LNCaP clone FGC (cell line): Measurements from ENCODE around the gene BMPER.
A peak's percentile ranks its signal among the peaks of the same experiment; 100 is the strongest.

Experiments
- DNase-seq: peaks from one replicate; pipeline ENCODE4 v3.0.0-alpha.2; 2011; ENCODE audit warnings: low read depth
- H3K4me3 ChIP-seq: 2 replicates; pipeline ENCODE4 v1.5.1; 2011; ENCODE audit warnings: mild to moderate bottlenecking, low read depth, low read length, control low read depth
- TF ChIP-seq, protein P1 (sequence below): IDR thresholded peaks from 2 replicates; pipeline ENCODE4 v1.5.1; 2012; ENCODE audit warnings: mild to moderate bottlenecking; ENCODE audit not compliant: control insufficient read depth, insufficient read depth; ENCODE audit errors: extremely low read depth

Gene BMPER

DNA sequence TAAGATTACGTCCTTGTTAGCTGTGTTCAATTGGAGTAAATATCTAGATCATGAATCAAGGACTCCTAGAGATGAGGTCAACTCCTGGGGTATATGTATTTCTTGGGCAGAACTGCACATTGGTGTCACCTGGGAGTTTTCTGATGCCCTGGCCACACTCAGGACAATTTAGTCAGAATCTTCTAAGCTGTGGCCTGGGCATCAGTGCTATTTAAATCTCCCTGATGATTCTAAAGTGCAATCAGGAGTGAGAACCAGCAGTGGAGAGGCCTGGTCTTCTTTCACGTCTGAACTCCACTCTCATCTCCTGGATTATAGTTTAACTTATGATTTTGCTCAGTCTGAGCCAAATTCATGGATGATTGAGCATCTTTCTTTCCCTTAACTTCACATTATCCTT is 218.0 kb downstream of the BMPER start:
- TF ChIP-seq, protein P1, sequence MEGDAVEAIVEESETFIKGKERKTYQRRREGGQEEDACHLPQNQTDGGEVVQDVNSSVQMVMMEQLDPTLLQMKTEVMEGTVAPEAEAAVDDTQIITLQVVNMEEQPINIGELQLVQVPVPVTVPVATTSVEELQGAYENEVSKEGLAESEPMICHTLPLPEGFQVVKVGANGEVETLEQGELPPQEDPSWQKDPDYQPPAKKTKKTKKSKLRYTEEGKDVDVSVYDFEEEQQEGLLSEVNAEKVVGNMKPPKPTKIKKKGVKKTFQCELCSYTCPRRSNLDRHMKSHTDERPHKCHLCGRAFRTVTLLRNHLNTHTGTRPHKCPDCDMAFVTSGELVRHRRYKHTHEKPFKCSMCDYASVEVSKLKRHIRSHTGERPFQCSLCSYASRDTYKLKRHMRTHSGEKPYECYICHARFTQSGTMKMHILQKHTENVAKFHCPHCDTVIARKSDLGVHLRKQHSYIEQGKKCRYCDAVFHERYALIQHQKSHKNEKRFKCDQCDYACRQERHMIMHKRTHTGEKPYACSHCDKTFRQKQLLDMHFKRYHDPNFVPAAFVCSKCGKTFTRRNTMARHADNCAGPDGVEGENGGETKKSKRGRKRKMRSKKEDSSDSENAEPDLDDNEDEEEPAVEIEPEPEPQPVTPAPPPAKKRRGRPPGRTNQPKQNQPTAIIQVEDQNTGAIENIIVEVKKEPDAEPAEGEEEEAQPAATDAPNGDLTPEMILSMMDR: no peak
- DNase-seq: no peak

DNA sequence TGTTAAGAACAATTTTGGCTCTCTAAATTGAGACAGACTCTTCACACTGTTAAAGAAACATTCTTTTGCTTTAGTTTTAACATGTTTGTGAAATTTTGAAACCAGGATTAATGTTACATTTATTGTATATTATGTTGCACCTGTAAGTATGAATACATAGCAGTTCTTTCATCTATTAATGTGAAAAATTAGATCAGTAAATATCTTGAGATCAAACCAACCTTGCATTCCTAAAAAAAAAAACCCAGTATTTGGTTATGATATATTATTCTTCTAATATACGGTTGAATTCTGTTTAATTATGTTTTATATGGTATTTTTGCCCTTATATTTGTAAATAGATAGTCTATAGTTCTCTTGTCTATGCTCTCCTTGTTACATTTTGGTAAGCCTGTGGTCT is 219.4 kb downstream of the BMPER start:
- no peak for DNase-seq
- H3K4me3 ChIP-seq: no peak overlapping the region
- TF ChIP-seq, protein P1: no peak

More for the DNA sequence above, 218.0 kb downstream of the BMPER start:
- no peak overlapping the region for H3K4me3 ChIP-seq

DNA sequence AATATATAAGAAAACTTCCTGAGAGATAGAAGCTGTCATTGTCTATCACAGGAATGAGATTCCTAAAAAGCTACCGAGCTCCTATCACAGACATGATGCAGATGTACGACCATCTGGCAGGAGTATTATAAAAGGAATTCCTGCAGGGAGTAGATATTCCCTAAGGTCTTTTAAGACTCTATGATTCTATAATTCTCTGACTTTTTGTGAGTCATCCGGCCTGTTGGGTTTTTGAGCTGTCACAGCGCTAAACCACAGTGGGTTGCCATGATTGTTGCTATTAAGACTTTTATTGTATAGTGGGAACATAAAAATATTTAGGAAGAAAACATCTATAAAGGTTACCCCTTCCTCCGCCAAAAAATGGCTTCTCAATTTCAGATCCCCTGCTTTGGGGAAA is 223.4 kb downstream of the BMPER start:
- H3K4me3 ChIP-seq: no peak overlapping the region
- TF ChIP-seq, protein P1: no peak
- no peak for DNase-seq

DNA sequence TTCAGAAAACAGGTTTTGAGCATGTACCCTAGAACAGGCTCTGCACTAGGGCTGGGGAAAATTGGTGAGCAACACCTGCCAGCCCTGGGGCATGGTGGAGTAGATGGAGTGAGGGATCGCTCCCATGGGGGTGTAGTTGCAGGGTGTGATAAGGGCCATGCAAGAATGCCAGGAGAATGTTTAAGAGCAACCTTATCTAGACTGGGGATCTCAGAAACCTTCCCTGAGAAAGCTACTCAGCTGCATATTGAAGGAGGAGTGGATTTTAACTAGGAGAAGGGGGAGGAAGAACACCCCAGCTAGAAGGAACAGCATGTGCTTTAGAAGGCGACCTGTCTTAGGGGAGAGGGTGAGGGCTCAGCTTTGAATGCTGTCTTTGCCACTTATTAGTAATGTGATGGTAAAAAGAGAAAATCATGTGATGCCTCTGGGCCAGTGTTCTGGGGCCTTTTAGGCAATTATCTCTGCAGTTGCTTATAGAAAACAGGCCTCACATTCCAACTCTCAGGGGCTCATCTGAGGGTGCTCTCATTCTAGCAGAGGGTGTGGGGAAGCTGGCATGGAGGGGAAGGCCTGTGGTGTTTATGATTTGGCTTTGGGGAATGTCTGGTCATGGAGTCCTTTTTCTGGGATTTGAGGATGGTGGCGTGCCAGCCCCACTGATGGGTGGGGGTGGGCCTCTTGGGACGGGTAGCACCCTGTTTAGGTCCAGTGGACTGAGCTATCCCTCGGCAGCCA is 225.4 kb downstream of the BMPER start:
- H3K4me3 ChIP-seq: no peak overlapping the region
- DNase-seq: peak; percentile 31
- TF ChIP-seq, protein P1: no peak

- DNase-seq: no peak
- no peak overlapping the region for H3K4me3 ChIP-seq
- TF ChIP-seq, protein P1: no peak
These were observed 226.0 kb downstream of the BMPER start for GRCh38 chr7:34131371-34131770.

- TF ChIP-seq, protein P1: no peak
- DNase-seq: no peak
- no peak overlapping the region for H3K4me3 ChIP-seq
These were observed 228.1 kb downstream of the BMPER start for GRCh38 chr7:34133356-34133982.
